ENCODE results near the gene SNX25.
"Not testable (repeated sequence)": the region's sequence is repeated elsewhere in the genome, so short reads cannot be mapped to it uniquely, and the experiment has no call there.

Gene SNX25

DNA sequence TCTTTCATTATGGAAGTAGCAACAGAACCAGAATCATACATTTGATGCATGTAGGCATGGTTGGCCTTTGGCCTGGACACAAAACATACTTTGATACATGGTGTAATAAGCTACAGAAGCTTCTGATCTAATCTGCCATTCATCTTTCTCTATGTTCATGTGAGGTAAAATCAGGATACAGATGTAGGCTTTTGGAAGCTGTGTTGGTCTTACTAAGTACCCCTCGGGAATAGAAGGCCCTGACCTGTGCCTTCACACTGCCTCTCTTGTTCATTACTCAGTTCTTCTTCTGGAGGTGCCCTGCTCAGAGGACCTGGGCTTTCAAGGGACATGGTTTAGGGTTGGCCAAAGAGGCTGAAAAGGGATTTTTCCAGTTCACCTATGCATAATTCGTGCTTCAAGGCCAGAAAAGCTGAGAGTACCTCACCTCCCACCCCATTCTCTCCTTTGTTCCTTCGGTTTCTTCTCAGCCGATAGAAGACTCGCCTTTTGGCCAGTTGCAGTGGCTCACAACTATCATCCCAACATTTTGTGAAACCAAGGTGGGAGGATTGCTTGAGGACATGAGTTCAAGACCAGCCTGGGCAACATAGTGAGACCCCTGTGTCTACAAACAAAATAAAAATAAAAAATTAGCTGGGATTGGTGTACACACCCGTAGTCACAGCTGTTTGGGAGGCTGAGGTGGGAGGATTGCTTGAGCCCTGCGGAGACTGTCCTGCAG lies 25.9 kb downstream of the SNX25 start:
- no peak for DNase-seq

DNA sequence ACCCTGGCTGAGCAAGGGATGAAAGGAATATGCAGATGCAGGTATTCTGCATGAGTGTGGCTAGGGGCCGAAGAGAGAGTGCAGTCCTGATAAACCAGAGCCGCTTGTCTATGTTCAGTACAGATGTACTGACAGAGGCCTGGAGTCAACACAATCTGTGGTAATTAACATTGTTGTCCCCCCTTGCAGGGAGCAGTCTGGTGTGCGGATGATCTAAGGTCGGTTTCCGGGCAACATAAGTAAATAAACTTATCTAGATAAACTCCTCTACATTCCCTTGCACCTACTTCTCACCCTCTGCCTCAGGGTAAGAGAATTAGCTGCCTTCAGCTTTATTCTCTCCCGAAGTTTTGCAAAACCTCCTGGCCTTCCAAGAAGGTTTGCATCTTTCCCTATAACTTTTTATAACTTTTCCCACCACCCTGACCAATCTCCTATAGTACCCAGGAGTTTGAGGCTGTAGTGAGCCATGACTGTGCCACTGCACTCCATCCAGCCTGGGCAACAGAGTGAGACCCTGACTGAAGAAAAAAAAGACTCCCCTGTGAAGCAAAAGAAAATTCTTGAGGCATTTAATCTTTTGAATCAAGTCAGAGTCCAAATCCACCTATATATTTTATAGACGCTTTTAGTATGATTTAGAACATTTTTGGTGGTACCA lies 26.6 kb downstream of the SNX25 start:
- DNase-seq, result no peak

DNA sequence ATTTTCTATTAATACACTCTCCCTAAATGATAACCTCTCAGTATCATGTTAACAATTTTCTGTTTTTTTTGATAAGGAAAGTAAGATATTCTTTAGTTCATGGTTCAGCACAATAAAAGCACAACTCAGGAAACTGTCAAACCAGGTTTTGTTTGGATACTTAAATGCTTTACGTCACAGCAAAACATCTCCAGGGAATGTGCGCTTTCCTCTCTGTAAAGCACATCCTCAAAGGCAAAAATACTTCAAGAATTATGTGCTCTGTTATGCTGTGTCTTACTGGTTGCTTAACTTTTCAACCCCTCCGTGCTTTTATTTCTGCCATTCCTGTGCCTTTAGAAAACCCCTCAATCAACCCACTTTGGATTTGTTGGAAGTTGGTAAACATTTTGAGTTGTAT lies 27.8 kb downstream of the SNX25 start:
- no peak for DNase-seq

DNA sequence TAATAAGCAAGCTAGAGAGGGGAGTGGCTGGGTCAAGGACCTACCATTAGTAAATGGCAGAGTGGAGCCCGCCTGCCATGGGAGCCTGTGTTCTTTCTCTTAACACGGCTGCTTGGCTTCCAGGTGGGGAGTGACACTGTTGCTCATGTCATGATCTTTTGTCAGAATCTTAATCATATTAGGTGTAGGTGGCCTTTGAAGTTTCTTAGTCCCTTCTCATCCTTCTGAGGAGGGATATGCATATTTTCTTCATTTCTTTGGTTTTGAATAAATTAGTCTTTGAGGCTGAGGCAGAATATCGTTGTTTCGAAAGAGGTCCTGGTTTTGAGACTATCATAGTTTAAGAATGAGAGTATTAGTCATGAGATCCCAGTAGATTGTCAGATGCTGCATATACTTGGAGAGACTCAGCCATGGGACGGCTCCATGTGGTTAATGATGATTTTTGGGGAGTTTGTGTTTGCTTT lies 28.9 kb downstream of the SNX25 start:
- DNase-seq, result no peak

DNA sequence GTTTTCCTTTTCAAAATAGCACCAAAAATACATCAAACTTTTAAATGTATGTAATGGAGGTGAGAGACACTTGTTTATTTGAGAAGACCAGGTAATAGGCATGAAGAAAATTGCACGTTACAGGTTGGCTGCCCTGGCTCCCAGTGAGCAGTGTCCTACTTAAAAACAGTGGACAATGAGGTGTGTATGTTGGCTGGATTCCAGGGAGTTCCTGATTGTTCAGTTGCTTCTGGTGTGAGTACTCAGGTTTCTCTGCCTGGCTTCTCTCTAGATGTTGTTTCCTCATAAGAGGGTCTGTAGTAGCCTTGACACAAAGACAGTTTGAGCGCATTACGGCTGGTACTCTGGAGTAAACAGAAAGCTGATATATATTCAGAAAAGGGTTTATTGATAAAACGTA lies 29.4 kb downstream of the SNX25 start:
- DNase-seq, result no peak

DNA sequence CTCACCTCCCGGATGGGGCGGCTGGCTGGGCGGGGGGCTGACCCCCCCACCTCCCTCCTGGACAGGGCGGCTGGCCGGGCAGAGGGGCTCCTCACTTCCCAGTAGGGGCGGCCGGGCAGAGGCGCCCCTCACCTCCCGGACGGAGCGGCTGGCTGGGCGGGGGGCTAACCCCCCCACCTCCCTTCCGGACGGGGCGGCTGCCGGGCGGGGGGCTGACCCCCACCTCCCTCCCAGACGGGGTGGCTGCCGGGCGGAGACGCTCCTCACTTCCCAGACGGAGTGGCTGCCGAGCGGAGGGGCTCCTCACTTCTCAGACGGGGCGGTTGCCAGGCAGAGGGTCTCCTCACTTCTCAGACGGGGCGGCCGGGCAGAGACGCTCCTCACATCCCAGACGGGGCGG lies 31.1 kb downstream of the SNX25 start:
- DNase-seq, result not testable (repeated sequence)

DNA sequence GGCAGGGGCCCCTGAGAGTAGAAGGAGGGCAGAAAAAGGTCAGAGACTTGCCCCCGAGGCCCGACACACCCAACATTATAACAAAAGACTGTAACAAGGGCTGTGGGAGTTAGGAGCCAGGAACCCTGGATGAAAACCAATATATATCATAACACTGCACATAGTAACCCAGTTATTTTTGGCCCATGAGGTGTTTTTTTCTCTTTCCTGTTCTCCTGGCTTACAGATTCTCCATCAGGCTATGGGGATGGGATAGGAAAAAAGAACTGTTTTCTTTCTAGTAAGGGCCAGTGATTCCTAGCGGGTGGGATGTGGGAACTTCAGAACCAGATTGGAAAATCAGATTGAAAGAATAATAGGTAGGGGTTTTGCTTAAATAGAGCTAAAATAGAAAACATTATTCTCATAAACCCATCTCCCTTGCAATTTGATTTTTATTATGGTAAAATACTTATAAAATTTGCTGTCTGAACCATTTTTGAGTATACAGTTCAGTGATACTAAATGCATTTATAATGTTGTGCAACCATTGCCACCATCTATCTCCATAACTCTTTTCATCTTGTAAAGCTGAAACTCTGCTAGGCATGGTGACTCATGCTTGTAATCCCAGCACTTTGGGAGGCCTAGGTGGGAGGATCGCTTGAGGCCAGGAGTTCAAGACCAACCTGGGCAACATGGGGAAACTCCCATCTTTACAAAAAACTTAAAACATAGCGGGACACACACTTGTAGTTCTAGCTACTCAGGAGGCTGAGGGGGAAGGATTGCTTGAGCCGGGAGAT lies 33.5 kb downstream of the SNX25 start:
- no peak for DNase-seq

DNA sequence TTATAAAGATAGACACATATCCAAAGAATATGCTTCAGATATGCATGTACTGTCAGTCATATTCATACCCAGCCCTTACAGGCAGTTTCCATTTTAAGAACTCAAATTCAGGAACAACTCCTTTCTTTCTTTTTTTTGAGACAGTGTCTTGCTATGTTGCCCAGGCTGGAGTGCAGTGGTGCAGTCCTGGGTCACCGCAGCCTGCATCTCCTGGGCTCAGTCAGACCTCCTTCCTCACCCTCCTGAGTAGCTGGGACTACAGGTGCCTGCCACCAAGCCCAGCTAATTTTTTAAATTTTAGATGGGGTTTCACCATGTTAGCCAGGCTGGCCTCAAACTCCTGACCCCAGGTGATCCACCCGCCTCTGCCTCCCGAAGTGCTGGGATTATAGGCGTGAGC lies 34.5 kb downstream of the SNX25 start:
- no peak for DNase-seq

DNA sequence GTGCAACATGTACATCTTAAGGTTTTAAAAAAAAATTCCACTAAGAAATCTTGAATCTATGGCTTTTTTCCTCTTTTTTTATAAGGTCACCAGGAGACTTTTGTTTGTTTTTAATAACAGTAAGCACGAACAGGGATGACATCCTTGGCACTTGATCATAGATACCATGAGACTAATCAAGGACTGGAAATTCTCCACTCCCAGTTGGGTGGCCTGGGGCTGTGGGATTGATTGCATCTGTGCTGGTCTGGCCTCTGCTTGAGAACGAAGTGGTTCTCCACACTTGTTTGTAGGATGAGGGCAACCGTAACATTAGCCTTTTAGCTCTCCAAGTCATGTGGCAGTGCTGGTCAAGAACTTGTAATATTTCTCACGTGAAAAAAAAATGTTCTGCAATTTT lies 35.4 kb downstream of the SNX25 start:
- no peak for DNase-seq

DNA sequence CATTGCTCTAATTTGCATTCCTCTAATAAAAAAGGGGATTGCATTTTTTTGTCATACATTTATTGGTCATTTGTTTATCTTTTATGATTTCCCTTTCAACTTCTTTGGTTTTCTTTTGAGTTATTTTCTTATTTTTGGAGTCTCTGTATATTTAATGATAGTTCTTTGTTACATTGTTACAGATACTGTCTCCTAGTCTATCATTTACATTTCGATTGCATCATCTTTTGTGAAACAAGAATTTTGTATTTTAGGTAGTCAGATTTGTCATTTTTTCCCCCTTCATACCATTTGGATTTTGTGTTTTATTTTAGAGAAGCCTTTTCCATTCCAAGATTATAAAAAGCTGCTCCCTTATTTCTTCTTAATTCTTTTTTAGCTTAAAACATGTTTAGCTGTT lies 37.1 kb downstream of the SNX25 start:
- no peak for DNase-seq

DNA sequence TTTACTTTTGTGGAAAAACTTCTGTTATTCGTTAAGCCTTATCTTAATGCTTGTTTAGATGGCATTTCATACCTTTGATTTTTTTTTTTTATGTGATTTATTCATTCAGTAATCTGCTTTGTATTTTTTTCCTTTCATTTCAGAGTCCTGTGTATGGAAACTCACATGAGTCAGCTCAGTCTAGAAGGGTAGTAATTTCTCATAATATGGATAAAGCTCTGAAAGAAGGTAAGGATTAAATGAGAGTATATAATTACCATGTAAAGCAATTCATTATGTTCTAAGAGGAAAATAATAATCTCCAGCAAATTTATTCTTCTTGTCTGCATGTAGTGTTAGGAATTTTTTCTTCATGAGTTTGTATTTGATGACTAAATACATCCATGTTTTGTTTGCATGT lies 37.8 kb downstream of the SNX25 start:
- no peak for DNase-seq

DNA sequence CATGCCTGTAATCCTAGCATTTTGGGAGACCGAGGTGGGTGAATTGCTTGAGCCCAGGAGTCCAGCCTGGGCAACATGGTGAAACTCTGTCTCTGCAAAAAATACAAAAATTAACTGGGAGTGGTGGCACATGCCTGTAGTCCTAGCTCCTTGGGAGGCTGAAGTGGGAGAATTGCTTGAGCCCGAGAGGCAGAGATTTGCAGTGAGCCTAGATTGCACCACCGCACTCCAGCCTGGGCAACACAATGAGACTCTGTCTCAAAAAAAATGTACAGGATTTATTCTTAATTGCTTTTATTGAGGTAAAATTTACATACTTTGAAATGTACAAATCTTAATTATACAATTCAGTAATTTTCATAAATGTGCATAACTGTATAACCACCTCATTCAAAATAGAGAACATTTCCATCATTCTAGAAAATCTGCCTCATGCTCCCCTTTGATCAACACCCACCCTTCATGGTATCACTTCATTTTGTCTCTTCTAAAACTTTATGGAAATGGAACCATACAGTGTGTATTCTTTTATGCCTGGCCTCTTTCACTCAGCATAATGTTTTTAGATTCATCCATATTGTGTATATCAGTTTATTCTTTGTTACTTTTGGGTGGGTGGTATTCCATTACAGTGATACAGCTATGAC lies 39.1 kb downstream of the SNX25 start:
- no peak for DNase-seq

DNA sequence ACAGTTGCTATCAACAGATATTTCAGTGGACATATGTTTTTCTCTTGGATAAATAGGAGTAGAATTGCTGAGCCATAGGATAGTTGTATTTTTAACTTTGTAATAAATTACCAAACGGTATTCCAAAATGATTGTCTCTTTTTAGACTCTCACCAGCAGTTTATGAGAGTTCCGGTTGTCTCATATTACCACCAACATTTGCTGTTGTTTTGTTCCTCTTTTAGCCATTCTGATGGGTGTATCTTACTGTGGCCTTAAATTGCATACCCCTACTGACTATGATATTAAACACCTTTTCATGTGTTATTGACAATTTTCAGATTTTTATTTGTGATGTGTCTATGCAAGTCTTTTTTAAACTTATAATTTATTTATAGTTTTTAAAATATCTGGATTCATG lies 39.7 kb downstream of the SNX25 start:
- DNase-seq, result no peak

DNA sequence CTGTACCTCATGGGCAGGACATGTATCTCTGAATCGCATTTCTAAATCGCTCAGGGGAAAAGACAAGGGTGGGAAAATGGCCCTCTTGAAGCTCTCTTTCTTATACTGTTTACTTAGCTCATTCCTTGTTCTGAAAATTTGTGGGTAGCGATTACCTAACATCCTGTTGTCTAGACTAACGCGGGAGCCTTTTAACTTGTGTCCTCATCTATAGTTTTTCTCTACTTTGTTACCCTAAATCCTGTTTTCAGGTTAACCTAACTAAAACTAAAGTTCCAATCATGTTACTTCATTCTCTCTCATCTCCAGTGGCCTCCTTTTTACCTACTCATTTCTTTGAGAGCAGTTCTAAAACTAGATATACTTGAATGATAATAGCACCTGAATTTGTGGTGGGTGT lies 45.0 kb downstream of the SNX25 start:
- DNase-seq, result peak; percentile 71

DNA sequence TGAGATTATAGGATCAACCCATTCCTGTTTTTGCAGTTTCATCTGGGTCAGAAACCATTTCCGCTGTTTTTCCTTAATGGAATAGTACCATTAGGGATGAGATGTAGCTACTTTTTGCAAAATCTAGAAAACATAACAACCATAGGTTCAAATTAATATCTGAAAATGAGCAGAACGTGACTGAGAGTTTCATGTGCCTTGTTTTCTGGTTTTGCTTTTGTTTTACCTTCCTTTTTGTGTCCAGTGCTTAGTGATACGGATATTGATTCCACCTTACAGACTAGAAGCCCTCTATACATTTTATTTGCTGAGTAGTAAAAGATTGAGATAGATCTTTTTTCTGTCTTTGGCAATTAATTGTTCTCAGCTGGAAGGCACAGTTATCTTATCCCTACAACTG lies 46.5 kb downstream of the SNX25 start:
- DNase-seq, result peak; percentile 8

DNA sequence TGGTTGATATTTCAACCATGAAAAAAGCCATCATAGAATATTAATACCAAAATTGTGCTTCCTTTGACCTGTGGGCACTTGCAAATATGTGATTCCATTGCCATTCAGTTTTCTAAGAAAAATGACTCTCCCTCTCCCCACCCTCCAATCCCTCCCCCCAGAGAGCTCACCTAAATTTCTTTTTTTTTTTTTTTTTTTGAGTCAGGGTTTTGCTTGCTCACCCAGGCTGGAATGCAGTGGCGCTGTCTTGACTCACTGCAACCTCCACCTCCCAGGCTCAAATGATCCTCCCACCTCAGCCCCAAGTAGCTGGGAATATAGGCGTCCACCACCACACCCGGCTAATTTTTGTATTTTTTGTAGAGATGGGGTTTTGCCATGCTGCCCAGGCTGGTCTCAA lies 47.0 kb downstream of the SNX25 start:
- DNase-seq, result peak; percentile 30

DNA sequence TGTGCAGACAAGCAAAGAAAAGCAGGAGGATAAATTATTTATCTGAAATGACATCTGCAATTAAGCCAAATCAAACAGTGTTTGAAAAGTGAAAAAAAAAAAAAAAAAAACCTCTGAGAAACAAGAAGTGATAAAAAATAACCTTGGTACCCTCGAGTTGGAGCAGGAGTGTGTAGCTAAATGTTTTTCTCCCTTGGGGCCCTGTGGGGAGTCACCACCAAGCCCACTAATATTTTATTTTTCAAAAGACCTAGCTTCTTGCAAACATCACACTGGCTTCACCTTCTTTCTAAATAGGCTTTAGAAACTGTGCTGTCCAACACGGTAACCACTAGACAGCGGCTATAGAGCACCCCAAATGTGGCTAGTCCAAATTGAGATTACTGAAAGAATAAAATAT lies 47.7 kb downstream of the SNX25 start:
- no peak for DNase-seq

DNA sequence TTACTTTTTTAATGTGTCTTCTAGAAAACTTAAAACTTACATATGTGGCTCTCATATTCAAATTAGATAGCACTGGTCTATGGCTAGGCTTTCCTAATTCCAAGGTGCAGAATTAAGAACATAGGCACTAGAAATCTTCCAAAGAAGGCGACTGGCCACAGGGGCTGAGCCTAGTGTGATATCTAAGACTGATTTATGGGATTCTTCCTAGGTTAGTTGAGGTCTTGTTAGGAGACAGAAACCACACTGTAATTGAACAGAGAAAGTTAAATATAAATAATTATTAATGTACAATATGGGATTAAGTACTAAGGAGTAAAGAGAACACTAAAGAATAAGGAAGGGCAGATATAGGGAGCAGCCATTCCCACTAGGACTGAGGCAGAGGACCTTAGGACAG lies 48.3 kb downstream of the SNX25 start:
- no peak for DNase-seq

DNA sequence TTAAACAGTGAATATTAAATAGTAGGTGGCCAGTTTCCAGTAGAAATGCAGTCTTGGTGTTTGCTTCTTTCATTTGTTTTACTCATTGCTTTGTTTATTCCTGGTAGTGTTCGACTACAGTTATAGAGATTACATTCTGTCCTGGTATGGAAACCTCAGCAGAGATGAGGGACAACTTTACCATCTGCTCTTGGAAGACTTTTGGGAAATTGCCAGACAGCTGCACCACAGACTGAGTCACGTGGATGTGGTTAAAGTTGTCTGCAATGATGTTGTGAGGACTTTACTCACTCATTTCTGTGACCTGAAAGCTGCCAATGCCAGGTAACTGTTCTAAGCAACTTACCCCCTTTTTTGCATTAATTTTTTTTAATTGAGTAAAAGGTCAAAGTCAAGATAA lies 49.3 kb downstream of the SNX25 start:
- DNase-seq, result peak; percentile 58

DNA sequence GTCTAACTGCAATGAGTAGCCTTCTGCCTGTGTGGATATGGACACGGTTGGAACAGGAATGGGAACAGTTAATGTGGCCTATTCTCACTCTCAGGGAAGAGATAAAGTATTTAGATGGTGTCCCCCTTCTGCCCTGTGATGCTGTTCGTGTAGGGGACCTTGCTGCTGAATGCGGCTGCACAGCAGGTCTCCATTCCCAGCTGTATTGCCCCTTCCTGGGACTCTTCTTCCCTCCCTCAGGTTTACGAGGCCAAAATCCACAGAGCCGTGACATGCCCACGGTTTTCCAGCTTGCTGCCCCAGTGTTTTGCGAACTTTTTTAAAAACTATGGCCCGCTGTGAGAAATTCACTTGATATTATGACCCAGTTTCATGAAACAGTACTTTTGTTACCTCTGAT lies 50.3 kb downstream of the SNX25 start:
- no peak for DNase-seq

DNA sequence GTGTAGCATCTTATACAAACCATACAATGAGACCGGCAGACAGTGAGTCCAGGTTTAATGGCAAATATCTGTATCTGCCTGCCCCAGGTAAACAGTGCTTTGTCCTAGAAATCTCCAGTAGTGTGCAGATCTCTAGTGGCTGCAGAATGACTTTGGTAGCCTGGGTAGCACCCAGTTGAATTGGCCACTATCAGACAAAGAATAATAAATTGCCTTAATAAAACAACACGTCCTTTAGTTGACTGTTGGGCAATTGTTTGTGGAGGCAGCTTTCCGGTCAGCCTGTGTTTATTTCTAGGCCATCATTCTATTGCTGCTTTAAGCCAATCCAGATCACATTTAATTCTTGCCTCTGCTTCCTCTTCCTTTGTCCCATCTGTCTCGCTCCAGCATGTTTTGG lies 52.5 kb downstream of the SNX25 start:
- no peak for DNase-seq

DNA sequence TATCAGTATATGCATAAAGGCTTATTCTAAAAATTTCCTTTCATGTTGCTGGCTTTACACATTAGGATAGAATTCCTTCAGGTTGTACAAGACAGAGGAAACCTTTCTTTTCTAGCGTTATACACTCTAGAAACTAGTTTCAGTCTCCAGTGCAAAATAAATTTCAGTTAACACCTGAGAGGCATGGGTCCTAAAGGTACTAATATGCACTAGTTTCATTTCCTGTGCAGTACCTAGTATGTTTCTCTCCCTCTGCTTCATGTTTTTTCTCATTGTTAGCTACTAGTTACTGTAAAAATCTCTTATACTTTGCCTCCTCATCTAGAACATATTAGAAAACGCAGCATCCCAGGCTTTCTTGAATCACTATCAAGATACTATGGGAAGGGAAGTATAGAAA lies 54.0 kb downstream of the SNX25 start:
- DNase-seq, result no peak

DNA sequence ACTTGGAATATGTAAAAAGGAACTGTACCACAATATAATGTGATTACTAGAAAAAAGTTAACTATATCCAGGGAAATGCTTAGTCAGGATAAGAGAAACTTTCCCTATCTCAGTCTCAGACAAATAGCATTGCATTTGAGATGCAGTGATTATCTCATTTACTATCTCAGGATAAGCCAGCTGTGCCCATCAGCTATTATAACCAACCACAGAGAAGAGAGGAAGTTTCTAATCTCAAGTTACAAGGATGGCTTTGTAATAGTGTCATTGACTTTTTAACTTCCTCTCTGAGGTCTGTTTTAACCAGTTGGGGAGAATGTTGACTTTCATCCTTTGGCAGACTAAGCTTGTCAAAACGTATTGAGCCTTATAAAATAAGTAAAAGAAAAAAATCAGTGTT lies 56.5 kb downstream of the SNX25 start:
- DNase-seq, result no peak

DNA sequence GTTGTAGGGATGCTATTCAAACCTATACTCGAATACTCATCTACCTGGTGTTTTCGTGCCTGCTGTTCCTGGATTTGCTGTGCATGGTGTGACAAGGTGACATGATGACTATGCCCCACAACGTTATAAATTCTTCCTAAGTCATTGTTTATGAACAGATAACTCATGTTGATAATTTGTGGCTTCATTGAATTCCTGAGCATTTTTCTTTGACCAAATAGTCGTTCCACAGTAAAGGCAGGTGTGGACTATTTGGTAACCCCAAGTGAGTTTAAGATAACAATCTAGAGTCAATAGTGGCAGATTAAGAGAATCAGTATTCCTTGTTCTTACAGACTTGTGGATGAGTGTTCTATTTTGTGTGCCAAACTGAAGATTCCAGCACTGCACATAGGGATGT lies 59.9 kb downstream of the SNX25 start:
- DNase-seq, result no peak

Measured in CD4-positive, alpha-beta T cell treated with Interleukin-4 for 4 hours (primary cell).